ENCODE measurements around the gene MYO1F.
"Not testable (repeated sequence)": the region's sequence is repeated elsewhere in the genome, so short reads cannot be mapped to it uniquely, and the experiment has no call there.

Gene MYO1F

GRCh38 chr19:8577247-8577646 is at the start of gene MYO1F:
Gene MYO1F, minus strand, starts transcription at chr19:8577442. Its CDS starts 133 bp downstream, at chr19:8577309.
- peak in 1 of 2 donors; percentile 18 for DNase-seq

- no peak for DNase-seq
Observed at GRCh38 chr19:8626842-8627241, 49.6 kb upstream of the MYO1F start.

- DNase-seq: not testable (repeated sequence)
Observed at GRCh38 chr19:8622886-8623285, 45.6 kb upstream of the MYO1F start.

GRCh38 chr19:8618751-8619150 is 41.5 kb upstream of the MYO1F start:
- no peak for DNase-seq

GRCh38 chr19:8617984-8618383 is 40.7 kb upstream of the MYO1F start:
- DNase-seq: no peak

DNA sequence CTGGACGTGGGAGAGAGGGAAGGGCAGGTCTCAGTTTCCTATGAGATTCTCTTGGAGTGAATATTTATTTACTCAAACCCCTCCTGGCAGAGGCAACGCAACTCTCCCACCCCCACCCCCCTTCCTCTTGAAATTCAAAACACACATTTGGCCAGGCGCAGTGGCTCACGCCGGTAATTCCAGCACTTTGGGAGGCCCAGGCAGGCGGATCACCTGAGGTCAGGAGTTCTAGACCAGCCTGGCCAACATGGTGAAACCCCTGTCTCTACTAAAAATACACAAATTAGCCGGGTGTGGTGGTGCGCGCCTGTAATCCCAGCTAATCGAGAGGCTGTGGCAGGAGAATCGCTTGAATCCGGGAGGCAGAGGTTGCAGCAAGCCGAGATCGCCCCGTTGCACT is 40.1 kb upstream of the MYO1F start:
- DNase-seq: not testable (repeated sequence)

DNA sequence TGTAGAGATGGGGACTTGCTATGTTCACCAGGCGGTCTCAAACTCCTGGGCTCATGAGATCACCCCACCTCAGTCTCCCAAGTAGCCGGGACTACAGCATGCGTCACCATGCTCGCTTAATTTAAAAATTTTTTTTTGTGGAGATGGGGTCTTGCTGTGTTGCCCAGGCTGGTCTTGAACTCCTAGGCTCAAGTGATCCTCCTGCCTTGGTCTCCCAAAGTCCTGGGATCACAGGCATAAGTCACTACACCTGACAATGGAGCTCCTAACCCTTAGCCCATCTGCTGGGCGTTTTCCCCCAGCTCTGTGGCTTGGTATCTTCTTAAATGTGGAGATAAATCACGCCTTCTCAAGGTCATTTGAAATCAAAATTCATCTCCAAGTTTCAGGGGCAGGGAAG is 39.6 kb upstream of the MYO1F start:
- DNase-seq: no peak

DNA sequence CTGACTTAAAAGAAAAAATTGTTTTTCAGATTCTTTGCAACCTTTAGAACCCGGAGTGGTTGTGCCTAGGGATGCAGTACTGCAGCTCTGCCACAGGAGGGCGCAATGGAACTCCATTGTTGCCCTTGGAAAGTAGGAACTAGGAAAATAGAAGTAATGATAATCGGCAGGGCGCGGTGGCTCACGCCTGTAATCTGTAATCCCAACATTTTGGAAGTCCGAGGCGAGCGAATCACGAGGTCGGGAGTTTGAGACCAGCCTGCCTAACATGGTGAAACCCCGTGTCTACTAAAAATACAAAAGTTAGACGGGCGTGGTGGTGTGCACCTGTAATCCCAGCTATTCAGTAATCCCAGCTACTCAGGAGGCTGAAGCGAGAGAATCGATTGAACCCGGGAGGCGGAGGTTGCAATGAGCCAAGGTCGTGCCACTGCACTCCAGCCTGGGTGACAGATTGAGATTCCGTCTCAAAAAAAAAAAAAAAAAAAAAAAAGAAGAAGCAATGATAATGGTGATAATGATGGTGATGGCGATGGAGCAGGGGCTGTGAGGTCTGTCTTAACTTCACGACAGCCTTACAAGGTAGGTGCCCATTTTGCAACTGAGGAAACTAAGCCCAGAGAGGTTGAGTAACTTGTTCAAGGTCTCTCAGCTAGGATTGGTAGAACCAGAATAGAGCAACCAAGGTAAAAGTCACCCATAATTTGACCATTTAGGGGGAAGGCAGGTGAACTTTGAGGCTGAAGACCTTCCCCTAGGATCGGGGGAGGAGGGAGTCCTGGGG is 38.8 kb upstream of the MYO1F start:
- peak; percentile 67 to 68 for DNase-seq

DNA sequence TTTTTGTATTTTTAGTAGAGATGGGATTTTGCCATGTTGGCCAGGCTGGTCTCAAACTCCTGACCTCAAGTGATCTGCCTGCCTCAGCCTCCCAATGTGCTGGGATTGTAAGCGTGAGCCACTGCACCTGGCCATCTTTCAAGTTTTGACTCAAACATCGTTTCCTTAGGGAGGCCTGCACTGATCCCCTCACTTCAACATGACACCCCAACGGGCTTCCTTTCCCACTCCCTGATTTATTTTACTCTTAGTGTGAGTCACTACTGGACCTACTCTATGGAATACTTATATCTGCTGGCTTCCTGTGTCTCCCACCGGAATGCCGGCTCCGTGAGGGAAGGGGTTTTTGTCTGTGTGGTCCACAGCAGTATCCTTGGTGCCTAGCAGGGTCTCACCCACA is 37.8 kb upstream of the MYO1F start:
- DNase-seq: no peak

DNA sequence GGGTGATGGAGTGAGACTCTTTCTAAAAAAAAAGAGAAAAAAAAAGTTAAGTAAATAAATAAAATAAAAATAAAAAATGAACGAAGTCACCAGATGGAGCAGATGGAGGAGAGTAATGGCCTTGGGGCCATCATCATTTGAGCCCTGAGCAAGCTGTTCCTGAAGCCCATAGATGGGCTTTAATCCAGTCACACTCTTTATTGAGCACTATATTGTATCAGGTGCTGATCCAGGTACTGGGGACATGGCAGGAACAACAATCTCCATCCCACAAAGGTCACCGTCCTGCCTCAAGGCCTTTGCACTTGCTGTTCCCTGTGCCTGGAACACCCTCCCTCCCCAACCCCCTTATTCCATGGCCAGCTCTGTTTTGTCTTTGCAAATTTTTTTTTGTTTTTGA is 37.2 kb upstream of the MYO1F start:
- DNase-seq: no peak

- DNase-seq: no peak
Observed at GRCh38 chr19:8612807-8613171, 35.5 kb upstream of the MYO1F start.

DNA sequence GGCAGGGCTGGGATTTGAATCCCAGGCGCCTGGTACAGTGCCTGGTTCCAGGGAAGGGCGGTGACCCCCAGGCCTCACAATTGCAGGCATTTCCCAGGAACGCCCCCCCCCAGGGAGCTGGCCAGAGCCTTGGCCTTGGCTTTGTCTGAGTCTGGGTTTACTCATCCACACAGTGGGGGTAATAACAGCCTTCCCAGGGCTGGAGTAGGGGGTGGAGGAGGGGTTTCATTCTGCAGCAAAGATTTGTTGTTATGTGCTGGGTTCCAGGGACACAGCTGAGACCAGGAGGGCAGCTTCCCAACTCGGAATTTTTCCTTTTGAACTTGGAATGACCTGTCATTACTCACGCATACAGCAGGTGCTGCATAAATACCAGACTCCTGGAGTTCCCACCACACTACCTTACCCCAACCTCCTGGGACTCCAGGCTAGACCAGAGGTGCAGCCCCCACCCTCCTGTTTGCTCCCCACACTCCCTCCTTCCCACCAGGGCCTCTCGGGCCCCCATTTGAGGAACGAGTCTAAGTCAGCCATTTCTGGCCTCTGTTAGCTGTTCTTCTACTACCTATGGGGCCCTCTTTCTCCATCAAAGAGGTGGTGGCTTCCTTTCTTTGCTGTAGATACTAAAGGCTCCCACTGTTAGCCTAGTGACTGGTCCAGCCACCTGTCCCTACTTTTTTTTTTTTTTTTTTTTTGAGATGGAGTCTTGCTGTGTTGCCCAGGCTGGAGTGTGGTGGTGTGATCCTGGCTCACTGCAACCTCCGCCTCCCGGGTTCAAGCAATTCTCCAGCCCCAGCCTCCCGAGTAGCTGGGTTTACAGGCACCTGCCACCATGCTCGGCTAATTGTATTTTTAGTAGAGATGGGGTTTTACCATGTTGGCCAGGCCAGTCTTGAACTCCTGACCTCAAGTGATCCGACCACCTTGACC is 34.9 kb upstream of the MYO1F start:
- DNase-seq: no peak

- no peak for DNase-seq
Observed at GRCh38 chr19:8611391-8611876, 34.2 kb upstream of the MYO1F start.

GRCh38 chr19:8610936-8611300 is 33.7 kb upstream of the MYO1F start:
- no peak for DNase-seq

DNA sequence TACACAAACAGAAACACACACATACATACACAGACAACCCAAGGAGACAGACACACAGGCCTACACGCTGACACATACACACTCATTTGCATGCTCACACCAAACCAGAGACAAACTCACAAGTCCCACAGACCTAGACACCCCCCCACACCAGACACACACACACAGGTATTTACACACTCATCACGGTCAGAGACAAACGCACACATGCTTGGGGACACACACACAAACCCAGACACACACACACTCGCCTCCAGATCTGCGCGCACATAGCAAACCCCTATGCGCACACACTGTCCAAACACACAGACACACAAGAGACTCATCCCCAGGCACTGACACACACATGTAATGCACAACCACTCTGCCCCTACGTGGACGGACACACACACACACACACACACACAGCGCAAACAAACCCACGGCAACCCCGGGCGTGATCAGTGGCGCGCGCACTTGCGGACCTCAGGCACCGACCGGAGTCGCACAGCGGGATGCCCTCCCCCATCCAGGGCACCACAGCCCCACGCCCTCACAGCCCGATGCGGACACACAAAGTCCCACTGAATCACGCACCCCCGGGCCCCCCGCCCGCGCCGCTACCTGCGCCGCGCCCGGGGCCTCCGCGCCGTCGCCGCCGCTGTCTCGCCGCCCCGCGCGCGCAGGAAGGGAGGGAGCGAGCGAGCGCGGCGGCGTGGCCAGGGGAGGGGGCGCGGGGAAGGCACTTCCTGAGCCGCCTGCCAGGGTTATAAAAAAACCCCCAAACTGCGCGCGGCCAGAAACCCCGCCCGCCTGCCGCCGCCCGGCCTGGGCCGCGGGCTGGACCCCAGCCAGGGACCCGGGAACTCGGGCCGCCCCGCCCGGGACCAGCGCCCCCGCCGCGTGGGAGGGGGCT is 33.0 kb upstream of the MYO1F start, which contains the start of gene ADAMTS10:
Gene ADAMTS10 (minus strand): TSS at position 675 of the 895 bp plus-strand sequence. CDS start 5,005 bp downstream, outside the sequence.
- DNase-seq: peak; percentile 41 to 44

DNA sequence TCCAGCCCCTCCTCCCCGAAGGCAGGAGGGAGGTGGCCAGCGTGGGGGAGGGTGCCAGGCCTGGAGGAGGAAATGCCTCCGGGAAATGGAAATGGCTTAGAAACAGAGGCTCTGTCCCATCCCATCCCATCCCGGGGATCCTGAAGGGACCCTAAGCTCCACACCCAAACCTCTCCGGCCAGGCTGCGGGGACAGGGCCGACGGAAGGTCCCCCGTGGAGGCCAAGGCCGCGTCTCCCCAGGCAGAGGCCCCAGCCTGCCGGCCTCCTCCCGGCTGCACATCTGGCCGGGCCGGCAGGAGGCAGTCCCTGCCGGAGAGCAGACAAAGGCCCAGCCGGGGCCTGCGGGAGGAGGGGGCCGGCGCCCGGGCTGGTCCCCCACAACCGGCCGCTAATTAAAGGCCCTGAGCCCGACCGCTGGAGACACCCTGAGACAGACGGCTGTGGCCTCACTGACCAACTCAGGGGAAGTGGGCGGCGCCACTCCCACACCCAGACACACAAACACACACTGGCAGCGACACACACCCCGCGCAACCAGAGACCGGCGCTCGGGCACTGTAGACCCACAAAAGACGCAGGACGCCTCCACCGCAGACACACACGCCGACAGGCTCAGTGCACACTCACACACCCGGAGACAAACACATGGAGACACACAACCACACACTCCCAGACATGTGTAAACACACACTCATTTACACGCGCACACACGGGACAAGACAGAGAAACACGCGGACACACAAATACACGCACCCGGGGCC is 32.2 kb upstream of the MYO1F start:
- peak; percentile 26 to 30 for DNase-seq

DNA sequence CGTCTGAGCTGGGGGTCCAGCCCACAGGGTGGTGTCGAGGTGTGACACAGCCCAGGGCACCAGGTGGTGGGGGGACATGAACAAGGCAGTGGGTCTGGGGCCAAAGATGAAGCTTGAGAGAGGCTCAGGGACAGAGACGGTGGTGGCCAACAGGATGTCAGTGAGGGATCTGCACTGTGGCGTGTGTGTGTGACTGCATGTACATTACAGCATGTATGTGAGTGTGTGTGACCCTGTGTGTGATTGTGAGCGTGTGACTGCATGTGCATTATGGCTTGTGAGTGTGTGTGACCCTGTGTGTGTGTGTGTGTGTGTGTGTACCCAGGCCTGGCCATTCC is 31.7 kb upstream of the MYO1F start:
- no peak for DNase-seq

- DNase-seq: no peak
Observed at GRCh38 chr19:8607386-8607785, 30.1 kb upstream of the MYO1F start.

- DNase-seq: no peak
Observed at GRCh38 chr19:8605514-8605913, 28.3 kb upstream of the MYO1F start.

GRCh38 chr19:8601796-8602195 is 24.6 kb upstream of the MYO1F start:
- no peak for DNase-seq

DNA sequence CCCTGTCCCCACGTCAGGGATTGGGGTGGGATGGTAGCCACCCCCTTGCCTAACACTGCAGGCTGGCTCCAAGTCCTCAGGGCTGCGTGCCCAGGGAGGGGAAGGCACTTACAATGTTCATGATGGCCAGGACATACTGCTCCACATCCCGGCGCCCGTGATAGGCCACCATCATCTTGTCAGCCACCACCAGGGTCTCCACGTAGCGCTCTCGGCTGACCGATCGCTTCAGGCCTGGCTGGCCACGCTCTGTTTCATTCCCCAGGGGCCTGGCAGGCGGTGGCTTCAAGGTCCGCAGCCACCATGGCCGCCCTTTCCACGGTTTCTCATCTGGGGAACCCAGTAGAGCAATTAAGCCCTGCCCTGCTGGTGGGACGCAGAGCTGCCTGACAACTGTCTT is 23.6 kb upstream of the MYO1F start:
- DNase-seq: no peak

DNA sequence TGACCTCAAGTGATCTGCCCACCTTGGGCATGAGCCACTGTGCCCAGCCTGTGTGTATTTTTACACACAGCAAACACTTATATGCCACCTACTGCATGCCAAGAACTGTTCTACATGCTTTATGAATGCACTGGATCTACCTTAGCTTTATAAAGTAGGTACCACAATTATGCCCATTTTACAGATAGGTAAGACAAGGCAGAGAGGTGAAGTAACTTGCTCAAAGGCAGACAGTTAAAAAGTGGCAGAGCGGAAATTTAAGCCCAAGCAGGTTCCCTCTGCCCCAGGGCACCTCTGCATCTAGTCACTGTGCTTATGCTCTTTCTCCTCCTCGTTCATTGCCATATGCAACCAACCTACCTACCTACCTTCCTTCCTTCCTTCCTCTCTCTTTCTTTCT is 22.8 kb upstream of the MYO1F start:
- DNase-seq: no peak
